NCI-H1417 treated with DMSO at 0.1 percent for 48 hours (cell line): Measurements from ENCODE around the gene RAPGEF1.
"Not testable (repeated sequence)": the region's sequence is repeated elsewhere in the genome, so short reads cannot be mapped to it uniquely, and the experiment has no call there.

Experiments
- DNase-seq: peaks from one replicate; lab custom pipeline; 2025; lab: John Stamatoyannopoulos, UW

RAPGEF1 gene, protein sequence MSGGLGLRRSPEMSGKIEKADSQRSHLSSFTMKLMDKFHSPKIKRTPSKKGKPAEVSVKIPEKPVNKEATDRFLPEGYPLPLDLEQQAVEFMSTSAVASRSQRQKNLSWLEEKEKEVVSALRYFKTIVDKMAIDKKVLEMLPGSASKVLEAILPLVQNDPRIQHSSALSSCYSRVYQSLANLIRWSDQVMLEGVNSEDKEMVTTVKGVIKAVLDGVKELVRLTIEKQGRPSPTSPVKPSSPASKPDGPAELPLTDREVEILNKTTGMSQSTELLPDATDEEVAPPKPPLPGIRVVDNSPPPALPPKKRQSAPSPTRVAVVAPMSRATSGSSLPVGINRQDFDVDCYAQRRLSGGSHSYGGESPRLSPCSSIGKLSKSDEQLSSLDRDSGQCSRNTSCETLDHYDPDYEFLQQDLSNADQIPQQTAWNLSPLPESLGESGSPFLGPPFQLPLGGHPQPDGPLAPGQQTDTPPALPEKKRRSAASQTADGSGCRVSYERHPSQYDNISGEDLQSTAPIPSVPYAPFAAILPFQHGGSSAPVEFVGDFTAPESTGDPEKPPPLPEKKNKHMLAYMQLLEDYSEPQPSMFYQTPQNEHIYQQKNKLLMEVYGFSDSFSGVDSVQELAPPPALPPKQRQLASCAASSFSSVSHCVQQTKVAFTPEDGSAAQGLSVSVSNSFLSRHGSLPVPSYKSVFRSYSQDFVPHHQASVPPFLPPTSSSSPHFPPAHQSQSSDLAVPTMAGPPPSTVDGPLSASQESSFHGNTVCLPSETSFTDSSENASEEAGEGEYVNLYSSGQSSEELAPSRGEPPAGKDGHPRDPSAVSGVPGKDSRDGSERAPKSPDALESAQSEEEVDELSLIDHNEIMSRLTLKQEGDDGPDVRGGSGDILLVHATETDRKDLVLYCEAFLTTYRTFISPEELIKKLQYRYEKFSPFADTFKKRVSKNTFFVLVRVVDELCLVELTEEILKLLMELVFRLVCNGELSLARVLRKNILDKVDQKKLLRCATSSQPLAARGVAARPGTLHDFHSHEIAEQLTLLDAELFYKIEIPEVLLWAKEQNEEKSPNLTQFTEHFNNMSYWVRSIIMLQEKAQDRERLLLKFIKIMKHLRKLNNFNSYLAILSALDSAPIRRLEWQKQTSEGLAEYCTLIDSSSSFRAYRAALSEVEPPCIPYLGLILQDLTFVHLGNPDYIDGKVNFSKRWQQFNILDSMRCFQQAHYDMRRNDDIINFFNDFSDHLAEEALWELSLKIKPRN (N-terminal part only)

DNA sequence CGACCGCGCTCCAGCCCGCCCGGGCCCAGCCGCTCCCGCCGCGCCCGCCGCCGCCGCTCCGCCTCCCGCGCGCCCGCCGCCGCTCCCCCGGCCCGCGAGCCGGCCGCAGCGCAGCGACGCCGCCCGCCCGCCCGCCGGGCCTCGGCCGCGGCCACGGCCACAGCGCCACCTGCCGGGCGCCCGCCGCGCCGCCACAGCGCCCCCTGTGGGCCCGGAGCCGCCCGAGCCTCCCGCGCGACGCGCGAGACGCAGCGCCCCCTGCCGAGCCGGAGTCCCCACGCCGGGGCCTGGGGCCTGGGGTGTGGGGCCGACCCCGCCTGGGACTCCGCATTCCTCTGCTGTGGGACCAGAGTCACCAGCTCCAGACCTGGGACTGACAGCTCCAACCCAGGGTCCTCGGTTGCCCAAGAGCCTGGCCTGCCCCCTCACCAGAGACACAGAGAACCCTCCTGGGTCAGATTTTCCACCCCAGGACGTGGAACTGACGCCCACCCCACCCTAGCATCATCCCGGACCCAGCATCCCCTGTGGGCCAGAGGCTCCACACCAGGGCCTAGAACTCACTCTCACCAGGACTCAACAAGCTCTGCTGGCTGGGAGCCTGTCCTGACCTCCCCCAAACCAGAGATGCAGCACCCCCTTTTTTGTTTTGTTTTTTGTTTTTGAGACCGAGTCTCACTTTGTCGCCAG is at the start of gene RAPGEF1:
TSS of gene RAPGEF1 (minus strand) at position 118 of the 690 bp plus-strand sequence. CDS start 246 bp downstream, outside the sequence.
- DNase-seq: no peak

DNA sequence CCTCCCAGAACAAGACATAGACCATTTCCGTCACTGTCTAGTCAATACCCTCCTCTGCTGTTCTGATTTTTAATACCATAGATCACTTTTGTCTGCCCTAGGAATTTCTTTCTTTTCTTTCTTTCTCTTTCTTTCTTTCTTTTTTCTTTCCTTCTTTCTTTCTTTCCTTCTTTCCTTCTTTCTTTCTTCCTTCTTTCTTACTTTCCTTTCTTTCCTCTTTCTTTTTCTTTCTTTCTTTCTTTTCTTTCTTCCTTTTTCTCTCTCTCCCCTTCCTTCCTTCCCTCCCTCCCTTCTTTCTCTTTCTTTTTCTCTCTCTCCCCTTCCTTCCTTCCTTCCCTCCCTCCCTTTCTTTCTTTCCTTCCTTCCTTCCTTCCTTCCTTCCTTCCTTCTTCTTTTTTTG is 49.0 kb upstream of the RAPGEF1 start:
- DNase-seq: no peak

DNA sequence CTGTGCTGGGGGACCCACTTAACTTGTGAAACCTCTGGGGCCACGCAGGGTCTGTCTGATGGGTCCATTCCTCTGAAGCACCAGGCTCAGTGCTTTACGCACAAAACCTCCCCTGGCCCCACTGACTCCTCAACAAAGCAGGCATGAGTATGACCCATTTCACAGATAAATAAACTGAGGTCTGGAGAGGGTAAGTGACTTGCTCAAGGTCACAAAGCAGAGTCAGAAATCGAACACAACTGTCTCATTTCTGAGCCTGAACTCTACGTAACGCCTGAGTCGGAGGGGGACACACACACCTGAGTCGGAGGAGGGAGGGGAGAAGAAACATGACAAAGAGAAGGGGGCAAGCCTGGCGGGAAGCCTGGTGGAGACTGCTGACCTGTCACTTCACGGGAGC is 48.0 kb upstream of the RAPGEF1 start:
- DNase-seq: no peak

DNA sequence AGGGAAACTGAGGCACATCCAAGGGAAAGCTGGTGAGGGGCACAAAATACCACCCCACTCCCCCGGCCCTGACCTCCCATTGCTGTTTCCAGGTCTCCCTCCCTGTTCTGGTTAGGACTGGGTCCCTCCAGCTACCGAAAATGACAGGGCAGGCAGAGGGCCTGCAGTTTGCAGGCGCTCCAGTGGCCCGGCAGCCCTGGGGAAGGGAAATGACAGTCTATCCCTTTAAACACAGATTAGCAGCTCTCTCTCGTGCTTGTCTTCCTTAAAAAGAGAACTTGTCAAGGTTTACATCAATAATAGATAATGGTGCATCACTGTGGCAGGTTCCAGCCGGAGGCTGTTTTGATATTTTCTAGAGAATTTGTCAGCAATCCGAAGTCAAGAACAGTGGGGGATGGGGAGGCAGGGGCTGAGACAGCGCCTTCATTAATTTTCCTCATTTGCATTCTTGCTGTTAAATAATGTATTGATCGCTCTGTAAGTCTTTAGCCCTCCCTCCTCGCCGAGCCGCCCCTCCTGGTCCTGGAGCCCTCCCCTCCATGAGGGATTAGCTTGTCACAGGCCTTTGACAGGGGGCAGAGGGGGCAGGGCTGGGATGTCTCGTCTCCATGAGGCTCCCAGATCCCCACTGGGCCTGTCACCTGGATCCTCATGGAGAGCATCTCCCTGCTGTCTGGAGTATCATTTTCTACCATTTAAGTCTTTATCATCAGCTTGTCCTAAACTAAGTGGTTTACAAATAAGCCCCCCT is 45.0 kb upstream of the RAPGEF1 start:
- DNase-seq: no peak

DNA sequence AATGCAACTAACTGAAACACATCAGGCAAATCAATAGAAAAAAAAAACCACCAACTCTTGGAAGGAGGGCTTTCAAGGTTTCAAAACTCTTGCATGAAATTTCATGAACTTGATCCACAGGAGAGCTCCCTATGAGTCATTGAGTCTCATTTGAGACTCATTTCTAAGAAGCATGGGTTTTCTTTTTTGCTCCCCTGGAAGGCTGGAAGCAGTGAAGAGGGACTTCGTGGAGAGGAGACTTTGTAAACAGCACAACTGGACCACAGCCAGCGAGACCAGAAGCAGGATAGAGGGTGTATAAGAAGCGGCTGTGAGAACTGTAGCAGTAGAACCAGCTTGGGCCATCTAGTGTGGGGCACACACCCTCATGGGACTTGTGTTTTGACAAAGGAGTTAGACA is 41.2 kb upstream of the RAPGEF1 start:
- no peak for DNase-seq

DNA sequence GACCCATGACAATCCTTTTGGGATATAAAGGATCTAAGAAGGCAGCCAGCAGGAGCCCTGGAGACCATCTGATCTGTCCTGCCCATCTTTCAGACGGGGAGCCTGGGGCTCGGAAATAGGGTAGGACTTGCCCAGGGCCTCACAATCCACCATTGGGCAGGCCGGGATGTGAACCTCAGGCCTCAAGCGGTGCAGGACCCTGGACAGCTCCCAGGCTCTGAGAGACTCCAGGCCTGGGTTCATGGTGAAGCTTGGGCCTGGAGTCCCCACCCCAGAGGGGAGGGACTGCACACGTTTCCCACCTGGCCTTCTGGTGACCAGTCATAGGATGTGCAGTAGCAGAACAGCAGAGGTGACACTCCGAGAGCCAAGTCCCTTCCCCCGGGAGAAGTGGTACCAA is 36.6 kb upstream of the RAPGEF1 start:
- DNase-seq: no peak

DNA sequence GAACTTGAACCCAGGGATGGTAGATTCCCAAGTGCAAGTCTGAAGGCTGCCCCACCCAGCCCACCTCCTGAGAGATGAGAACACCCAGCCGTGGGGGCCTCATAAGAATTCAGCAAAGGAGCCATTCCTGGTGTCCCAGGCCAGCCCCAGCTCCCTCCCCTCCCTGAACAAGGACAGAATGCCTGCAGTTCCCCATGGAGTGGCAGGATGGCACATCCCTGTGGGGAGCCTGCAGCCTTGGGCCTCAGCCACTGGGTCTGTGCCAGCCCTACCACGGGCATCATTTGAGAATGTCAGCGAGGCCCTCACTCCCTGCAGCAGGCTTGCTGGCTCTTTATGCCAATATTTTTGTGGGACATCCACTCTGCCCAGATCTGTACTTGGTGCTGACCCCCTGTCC is 36.2 kb upstream of the RAPGEF1 start:
- no peak for DNase-seq

DNA sequence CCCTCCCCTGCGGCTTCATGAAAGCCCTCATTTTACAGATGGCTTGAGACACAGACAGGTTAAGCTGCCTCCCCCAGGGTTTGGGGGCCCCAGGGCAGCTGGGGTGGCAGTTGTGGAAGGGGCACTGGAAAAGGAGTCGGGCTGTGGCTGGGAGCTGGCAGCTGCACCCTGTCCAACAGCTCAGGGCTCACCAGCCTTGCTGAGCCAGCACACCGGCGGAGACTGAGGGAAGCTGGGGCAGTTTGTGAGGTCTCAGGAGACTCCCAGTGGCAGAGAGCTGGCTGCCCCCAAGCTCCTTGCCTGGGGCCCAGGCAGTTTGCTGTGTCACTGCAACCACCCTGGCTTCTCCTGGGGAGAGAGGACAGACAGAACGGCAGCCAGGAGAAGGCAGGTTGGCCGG is 34.8 kb upstream of the RAPGEF1 start:
- no peak for DNase-seq

DNA sequence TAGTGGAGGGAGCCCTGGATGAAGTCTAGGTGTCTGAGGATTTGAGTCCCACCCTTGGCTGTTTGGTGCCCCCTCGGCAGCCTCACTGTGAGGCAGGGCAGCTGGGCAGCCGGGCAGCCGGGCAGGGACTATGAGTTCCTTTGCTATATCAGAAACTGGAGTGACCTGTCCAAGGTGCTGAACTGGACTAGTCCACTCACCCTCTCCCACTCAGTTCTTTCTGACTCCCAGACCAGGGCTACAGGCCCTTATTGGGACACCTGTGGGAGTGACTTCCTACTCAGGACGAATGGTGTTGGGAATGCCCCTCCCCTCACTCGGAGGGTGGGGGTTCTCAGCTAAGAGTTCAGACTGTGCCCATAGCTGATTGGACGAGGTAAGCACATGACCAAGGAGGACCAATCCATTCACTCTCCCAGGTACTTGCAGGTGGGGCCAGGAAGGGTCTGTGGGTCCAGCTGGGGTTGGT is 34.1 kb upstream of the RAPGEF1 start:
- DNase-seq: no peak

DNA sequence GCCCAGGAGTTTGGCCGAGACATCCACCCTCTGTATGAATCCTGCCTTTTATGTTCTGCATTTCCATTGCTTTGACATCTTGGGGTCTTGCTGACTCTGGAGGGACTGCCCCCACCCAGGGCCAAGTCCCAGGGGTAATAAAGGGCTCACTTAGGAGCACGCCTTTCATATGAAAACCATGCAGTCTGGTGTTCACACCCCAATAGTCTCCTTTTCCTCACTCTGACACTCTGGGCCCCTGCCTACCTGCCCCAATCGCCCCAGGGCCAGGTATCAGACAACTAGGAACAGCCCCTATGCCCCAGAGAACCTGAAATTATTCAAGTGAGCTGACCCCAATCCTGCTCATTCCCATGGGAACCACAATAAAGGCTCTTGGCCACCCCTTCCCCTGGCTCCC is 33.1 kb upstream of the RAPGEF1 start:
- no peak for DNase-seq

DNA sequence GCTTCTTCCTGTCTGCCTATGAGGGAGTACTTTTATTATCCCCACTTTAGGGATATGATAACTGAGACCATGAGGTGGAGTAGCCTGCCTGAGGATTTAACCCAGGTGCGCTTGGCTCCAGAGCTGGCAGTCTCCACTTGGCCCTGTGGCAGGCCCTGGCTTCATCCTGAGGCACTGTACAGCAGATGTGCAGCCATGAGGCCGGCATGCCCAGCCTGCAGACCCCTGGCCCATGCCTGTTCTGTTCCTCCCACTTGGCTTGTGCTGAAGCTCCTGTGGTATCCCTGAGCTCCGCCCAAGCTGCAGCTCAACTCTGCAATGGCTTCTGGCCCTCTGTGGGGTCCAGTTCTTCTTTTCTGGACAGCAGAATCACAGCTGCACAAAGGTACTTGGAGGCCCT is 31.8 kb upstream of the RAPGEF1 start:
- DNase-seq: no peak

DNA sequence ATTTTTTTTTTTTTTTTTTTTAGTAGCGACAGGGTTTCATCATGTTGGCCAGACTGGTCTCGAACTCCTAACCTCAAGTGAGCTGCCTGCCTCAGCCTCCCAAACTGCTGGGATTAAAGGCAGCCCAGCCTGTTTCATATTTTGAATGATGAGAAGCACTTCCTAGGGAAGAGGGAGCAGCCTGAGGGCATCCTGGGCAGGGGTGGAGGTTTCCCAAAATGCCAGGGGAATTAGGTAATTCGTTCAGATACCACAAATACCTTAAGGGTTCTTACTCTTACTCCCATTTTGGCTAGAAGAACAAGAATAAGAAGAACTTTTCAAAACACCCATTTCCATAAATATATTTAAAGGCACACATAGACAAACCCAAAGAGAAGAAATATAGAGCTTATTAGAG is 29.5 kb upstream of the RAPGEF1 start:
- DNase-seq: no peak

DNA sequence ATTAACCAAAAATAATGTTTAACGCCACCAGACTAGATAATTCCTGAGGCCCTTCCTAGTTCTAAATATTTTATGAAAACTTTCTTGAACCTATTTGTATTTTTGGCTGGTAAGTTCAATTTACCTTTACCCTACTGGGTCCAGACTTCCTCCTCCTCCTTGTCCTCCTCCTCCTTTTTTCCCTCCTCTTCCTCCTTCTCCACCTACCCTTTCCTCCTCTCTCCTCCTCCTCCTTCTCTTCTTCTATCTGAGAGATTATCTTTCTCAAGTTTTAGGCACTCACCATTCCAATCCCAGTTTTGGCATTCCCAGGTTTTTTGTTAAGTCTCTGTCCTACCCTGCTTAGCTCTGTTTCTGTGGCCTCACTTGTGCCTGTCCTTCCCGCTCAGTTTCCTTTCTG is 24.7 kb upstream of the RAPGEF1 start:
- no peak for DNase-seq

DNA sequence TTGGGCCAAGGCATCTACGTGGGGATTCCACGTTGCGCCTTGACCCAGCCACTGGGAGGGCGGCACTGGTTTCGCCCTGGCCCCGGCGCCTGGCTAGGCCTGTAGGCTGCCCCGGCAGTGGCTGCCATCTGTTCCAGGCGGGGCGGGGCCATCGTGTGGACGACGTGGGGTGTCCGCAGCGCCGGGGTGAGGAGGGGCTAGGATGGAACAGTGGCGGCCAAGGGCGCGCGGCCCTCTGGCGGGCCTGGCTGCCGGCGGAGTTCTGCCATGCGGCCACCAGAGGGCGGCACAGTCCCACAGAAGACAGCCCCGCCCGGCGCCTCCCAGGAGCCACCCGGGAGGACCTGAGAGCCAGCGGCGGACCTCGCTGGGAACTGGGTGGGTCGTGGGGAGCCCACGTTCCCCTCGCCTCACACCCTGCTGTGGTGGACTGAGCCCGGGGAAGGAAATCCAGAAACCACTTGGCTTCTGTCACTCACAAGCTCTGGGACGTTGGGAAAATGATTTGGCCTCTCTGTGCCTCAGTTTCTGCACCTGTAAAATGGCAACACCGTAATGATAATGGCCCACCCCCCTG is 22.6 kb upstream of the RAPGEF1 start:
- no peak for DNase-seq

DNA sequence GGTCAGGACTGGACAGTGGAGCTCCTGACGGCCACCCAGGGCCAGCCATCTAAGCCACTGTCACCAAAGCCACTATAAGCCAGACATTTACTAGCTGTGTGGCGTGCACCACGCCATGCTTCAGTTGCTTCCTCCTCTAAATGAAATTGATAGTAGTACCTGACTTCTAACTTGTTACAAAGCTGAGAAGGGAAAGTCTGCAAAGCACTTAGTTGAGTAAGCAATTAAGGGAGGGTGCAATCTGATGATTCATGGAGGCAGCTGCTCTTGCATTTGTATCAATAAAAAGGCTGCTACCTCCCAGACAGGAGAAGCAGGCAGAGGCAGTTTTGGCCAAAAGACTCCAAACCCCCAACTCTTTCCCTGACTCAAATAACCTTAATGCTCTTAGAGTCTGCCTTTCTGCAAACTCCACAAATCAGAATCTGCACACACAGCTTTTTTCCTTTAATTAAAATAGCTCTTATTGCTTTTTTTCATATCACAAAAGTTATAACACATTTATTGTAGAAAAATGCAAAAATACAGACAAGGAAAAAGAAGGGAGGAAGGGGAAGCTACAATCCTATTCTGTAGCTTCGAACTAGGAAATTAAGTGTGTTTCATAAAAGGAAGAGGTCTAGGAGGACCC is 19.3 kb upstream of the RAPGEF1 start:
- no peak for DNase-seq

DNA sequence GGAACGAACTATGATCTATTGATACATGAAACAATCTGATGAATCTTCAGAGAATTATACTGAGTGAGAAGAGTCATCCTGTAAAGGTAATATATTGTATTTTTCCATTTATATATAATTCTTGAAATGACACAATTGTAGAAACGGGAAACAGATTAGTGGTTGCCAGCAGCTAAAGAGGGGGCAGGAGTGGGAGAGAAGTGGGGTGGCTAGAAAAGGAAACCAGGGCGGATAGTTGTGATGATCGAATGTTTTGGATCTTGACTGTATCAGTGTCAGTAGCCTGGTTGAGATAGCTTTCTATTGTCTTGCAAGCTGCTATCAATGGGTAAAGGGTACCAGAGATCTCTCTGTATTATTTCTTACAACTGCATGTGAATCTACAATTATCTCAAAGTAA is 17.7 kb upstream of the RAPGEF1 start:
- DNase-seq: no peak

DNA sequence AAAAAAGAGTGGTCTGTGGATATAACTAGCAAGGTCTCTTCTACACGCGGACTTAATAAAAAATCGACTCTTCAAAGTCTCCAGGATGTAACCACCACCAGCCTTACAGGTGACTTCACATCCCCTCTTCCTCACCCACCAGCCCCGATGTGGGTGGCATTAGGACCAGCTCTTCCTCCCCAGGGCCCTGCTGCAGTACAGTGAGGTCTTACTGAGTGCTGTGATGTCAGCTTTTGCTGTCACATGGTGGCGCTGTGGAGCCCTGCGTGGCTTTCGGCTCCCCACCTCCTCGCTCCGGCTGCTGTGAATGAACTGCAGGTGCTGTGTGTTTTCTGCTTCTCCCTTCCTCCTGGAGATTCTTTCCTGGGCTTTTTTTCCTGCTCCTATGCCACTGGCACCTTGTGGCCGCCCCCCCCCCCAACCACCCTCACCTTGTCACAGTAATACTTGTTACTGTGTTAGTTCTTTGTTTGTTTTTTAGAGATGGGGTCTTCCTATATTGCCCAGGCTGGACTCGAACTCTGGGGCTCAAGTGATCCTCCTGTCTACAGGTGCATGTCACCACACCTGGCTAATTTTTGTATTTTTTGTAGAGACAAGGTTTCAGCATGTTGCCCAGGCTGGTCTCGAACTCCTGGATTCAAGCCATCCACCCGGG is 15.8 kb upstream of the RAPGEF1 start:
- peak; percentile 39 for DNase-seq

DNA sequence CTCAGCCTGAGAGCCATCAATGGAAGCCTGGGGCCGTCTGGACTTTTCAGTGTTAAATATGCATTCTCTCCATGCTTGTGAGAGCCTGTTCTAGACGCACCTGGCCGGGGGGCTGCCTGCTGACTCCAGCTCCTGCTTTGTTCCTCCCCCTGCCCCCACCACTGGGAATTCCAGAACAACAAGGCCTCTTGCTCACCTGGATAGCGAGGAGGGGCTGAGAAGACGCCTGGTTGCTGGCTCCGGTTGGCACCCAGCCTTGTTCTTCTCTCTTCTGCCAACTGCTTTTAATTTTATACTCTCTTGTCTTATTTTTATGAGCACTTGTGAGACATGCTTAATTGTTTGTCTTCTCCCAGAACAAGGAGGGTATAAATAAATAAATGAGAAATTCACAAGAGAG is 15.0 kb upstream of the RAPGEF1 start:
- no peak for DNase-seq

DNA sequence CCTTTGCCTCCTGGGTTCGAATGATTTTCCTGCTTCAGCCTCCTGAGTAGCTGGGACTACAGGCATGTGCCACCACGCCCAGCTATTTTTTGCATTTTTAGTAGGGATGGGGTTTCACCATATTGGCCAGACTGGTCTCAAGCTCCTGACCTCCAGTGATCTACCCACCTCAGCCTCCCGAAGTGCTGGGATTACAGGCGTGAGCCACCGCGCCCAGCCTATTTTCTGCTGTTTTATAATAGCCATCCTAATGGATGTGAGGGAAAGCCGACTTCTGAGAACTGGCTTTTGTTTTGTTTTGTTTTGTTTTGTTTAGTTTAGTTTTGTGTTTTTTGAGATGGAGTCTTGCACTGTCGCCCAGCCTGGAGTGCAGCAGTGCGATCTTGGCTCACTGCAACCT is 13.9 kb upstream of the RAPGEF1 start:
- DNase-seq: not testable (repeated sequence)
